HepG2 (cell line): ENCODE results near the gene CCL5. TPM values are rescaled to one million over a fixed set of nuclear protein-coding genes. Genes with fewer than 3 reads are reported as not detected.

Experiments used
- ATAC-seq: fragments of 200-7000 bp; cut with Tn5 transposase; 3 replicates; pipeline ENCODE4 v1.9.1; 2020; ENCODE audit warnings: mild to moderate bottlenecking, moderate library complexity
- BruUV-seq: library from RNA; stranded (reverse); fragments of 400-500 nt; replicated peaks from 2 replicates; lab custom pipeline; 2021; lab: Mats Ljungman, UMichigan
- CTCF ChIA-PET: fragments of 300-600 bp; formaldehyde crosslinking; extraction: SDS; loops from one replicate; lab custom pipeline; 2021; ENCODE audit warnings: low total read pairs, inconsistent platforms, low intra/inter-chr PET ratio; lab: Yijun Ruan, JAX
- POLR2A ChIA-PET: fragments of 350-600 bp; sonication (Branson Sonifier 250); formaldehyde crosslinking; loops from one replicate; lab custom pipeline; 2020; ENCODE audit warnings: antibody characterized with exemption, inconsistent platforms; lab: Yijun Ruan, JAX
- DNase-seq: peaks from one replicate; pipeline ENCODE4 v3.0.0-alpha.2; 2015; ENCODE audit warnings: low spot score
- FAIRE-seq: peaks from 3 replicates; lab custom pipeline; 2011; peaks lifted over from hg19 to GRCh38; lab: Jason Lieb, UNC
- H2AFZ ChIP-seq: one replicate; pipeline ENCODE4 v1.6.1; 2011; ENCODE audit warnings: low read length, inconsistent platforms
- H3K27ac ChIP-seq: fragments of 300-600 bp; 3 replicates; pipeline ENCODE4 v1.8.0; 2011; ENCODE audit warnings: mixed run types, mild to moderate bottlenecking, mixed read lengths, low read length, inconsistent platforms; ENCODE audit not compliant: insufficient read depth; ENCODE audit errors: extremely low read length
- H3K27me3 ChIP-seq, 2 experiments: fragments of 200-600 bp in 1 of 2; 2 replicates in 1 of 2; 3 replicates in 1 of 2; pipeline versions ENCODE4 v1.6.0 to v1.8.0; 2011; ENCODE audit warnings: low read length in 2 of 2, mild to moderate bottlenecking in 2 of 2, moderate library complexity in 2 of 2, inconsistent platforms in 1 of 2; ENCODE audit not compliant: insufficient read depth in 2 of 2, control insufficient read depth in 1 of 2
- H3K36me3 ChIP-seq, 2 experiments: fragments of 200-600 bp in 1 of 2; replicated peaks in 1 of 2; 2 replicates in 1 of 2; 3 replicates in 1 of 2; pipeline versions ENCODE4 v1.5.1 to v1.8.0; 2011; ENCODE audit warnings: low read length in 2 of 2, inconsistent platforms in 1 of 2; ENCODE audit not compliant: insufficient read depth in 2 of 2, control insufficient read depth in 1 of 2
- H3K4me1 ChIP-seq: 2 replicates; pipeline ENCODE4 v1.5.1; 2012; ENCODE audit warnings: low read length, inconsistent platforms; ENCODE audit not compliant: insufficient read depth
- H3K4me2 ChIP-seq: 2 replicates; pipeline ENCODE4 v1.6.0; 2011; ENCODE audit warnings: low read depth, low read length, inconsistent platforms
- H3K4me3 ChIP-seq, 3 experiments: fragments of 200-600 bp in 1 of 3; sonication (generic), shearing (Covaris generic) in 1 of 3; replicated peaks in 1 of 3; 2 replicates each; pipeline ENCODE4 v1.5.1; 2011 to 2016; ENCODE audit warnings: low read length in 3 of 3, inconsistent platforms in 2 of 3, low read depth in 2 of 3, mild to moderate bottlenecking in 2 of 3, control low read depth in 1 of 3, mixed read lengths in 1 of 3; ENCODE audit not compliant: insufficient read depth in 1 of 3
- H3K79me2 ChIP-seq: one replicate; pipeline ENCODE4 v1.6.1; 2011; ENCODE audit warnings: low read length, inconsistent platforms; ENCODE audit not compliant: insufficient read depth
- H3K9ac ChIP-seq: 2 replicates; pipeline ENCODE4 v1.6.0; 2011; ENCODE audit warnings: mild to moderate bottlenecking, low read depth, low read length, inconsistent platforms; ENCODE audit not compliant: insufficient read depth
- H3K9me3 ChIP-seq: 2 replicates; pipeline ENCODE4 v1.5.1; 2012; ENCODE audit warnings: mild to moderate bottlenecking, low read length
- H4K20me1 ChIP-seq: 2 replicates; pipeline ENCODE4 v1.6.0; 2011; ENCODE audit warnings: inconsistent platforms, mild to moderate bottlenecking, low read length, moderate library complexity; ENCODE audit not compliant: insufficient read depth
- FOXA1 ChIP-seq, 2 experiments: fragments of 450-650 bp in 1 of 2; sonication (generic) in 1 of 2; formaldehyde crosslinking in 1 of 2; IDR thresholded peaks; 2 replicates each; pipeline versions ENCODE4 v1.4.0 to v1.6.1; 2016 to 2020; ENCODE audit warnings: missing genetic modification reagents in 1 of 2
- IKZF1 ChIP-seq: fragments of 450-650 bp; IDR thresholded peaks from 2 replicates; pipeline ENCODE4 v1.7.1; 2016
- KDM6A ChIP-seq: IDR thresholded peaks from 2 replicates; pipeline ENCODE4 v1.6.1; 2016; ENCODE audit warnings: low read depth
- KLF12 ChIP-seq: sonication (generic); formaldehyde crosslinking; IDR thresholded peaks from 2 replicates; pipeline ENCODE4 v1.4.0; 2020; ENCODE audit warnings: missing genetic modification reagents, borderline replicate concordance
- KMT2A ChIP-seq: sonication (generic); formaldehyde crosslinking; IDR thresholded peaks from 2 replicates; pipeline ENCODE4 v1.4.0; 2020; ENCODE audit warnings: missing genetic modification reagents
- NCOR1 ChIP-seq: fragments of 200-600 bp; sonication (generic); IDR thresholded peaks from 2 replicates; pipeline ENCODE4 v1.7.0; 2017; ENCODE audit warnings: antibody characterized with exemption, low read length, borderline replicate concordance
- PHF20 ChIP-seq: sonication (generic); formaldehyde crosslinking; IDR thresholded peaks from 2 replicates; pipeline ENCODE4 v1.5.0; 2020; ENCODE audit warnings: mild to moderate bottlenecking, missing genetic modification reagents
- PHF5A ChIP-seq: IDR thresholded peaks from one replicate; pipeline ENCODE4 v1.6.1; 2018; ENCODE audit warnings: low read depth, missing genetic modification reagents; ENCODE audit not compliant: unreplicated experiment
- RFX1 ChIP-seq: fragments of 450-650 bp; IDR thresholded peaks from 2 replicates; pipeline ENCODE4 v1.6.1; 2017
- RFXANK ChIP-seq: IDR thresholded peaks from 2 replicates; pipeline ENCODE4 v1.6.1; 2016
- RFXAP ChIP-seq: sonication (generic); formaldehyde crosslinking; IDR thresholded peaks from 2 replicates; pipeline ENCODE4 v1.4.0; 2020; ENCODE audit warnings: missing genetic modification reagents, borderline replicate concordance
- SNAI1 ChIP-seq: sonication (generic); formaldehyde crosslinking; IDR thresholded peaks from 2 replicates; pipeline ENCODE4 v1.5.0; 2020; ENCODE audit warnings: mild to moderate bottlenecking, missing genetic modification reagents, borderline replicate concordance
- SOX13 ChIP-seq, 3 experiments: fragments of 450-650 bp in 1 of 3; sonication (generic) in 1 of 3; formaldehyde crosslinking in 1 of 3; IDR thresholded peaks in 2 of 3; conservative IDR thresholded peaks in 1 of 3; 2 replicates each; pipeline versions ENCODE4 v1.5.0 to v1.6.1; 2016 to 2020; ENCODE audit warnings: antibody characterized with exemption in 1 of 3, mild to moderate bottlenecking in 1 of 3, missing compliant biosample characterization in 1 of 3, missing genetic modification reagents in 1 of 3, moderate library complexity in 1 of 3
- YEATS4 ChIP-seq: sonication (generic); formaldehyde crosslinking; IDR thresholded peaks from 2 replicates; pipeline ENCODE4 v1.4.0; 2020; ENCODE audit warnings: missing genetic modification reagents, borderline replicate concordance
- ZFP1 ChIP-seq: IDR thresholded peaks from 2 replicates; pipeline ENCODE4 v1.6.1; 2016
- ZFP36 ChIP-seq: fragments of 150-350 bp; IDR thresholded peaks from 2 replicates; pipeline ENCODE4 v1.6.1; 2018; ENCODE audit warnings: borderline replicate concordance, low read length, low read depth; ENCODE audit not compliant: partially characterized antibody
- ZFP62 ChIP-seq: sonication (generic); formaldehyde crosslinking; IDR thresholded peaks from 2 replicates; pipeline ENCODE4 v1.4.0; 2020; ENCODE audit warnings: missing genetic modification reagents
- ZNF205 ChIP-seq: IDR thresholded peaks from 2 replicates; pipeline ENCODE4 v1.6.1; 2018; ENCODE audit warnings: missing biosample characterization, missing genetic modification reagents
- ZNF256 ChIP-seq: sonication (generic); formaldehyde crosslinking; conservative IDR thresholded peaks from 2 replicates; pipeline ENCODE4 v1.4.0; 2020; ENCODE audit warnings: missing genetic modification reagents
- ZNF501 ChIP-seq: sonication (generic); formaldehyde crosslinking; IDR thresholded peaks from 2 replicates; pipeline ENCODE4 v1.5.1; 2020; ENCODE audit warnings: mild to moderate bottlenecking, moderate library complexity, missing genetic modification reagents
- ZNF562 ChIP-seq: sonication (generic); formaldehyde crosslinking; IDR thresholded peaks from 2 replicates; pipeline ENCODE4 v1.8.0; 2022; ENCODE audit warnings: missing genetic modification reagents, borderline replicate concordance
- WGBS: methylation state at CpG from one replicate; pipeline ENCODE4 v1.1.6; 2017; ENCODE audit warnings: low lambda C conversion rate; 5-methylcytosine and 5-hydroxymethylcytosine counted together
- in situ Hi-C: cut with HindIII; loops from 2 replicates; pipeline ENCODE4 v1.10.0; 2017; ENCODE audit warnings: low pct_unique_long_range_greater_than_20kb; ENCODE audit not compliant: extremely low pct_ligation_motif_present
- intact Hi-C: fragments of 100-400 bp; cut with micrococcal nuclease; formaldehyde crosslinking; loops from one replicate; pipeline ENCODE4 v1.10.0; 2022; ENCODE audit not compliant: unreplicated experiment
- polyA plus RNA-seq, 8 experiments: library from polyadenylated mRNA; depleted of rRNA in 3 of 8; stranded (reverse) in 7 of 8; unstranded in 1 of 8; fragments of >200 nt; fragmentation: Illumina TruSeq in 4 of 8; extraction: Trizol in 4 of 8; gene quantifications; 2 replicates each; pipeline versions ENCODE4 v1.2.1 to v1.2.3, GENCODE V29; 2011 to 2016; ENCODE audit warnings: low read depth in 4 of 8, missing spikeins in 1 of 8, mixed read lengths in 1 of 8; ENCODE audit not compliant: insufficient read depth in 1 of 8
- total RNA-seq, 5 experiments: library from RNA; depleted of rRNA; stranded (reverse); fragments of >200 nt; fragmentation: Illumina TruSeq; extraction: Trizol; gene quantifications; 2 replicates each; pipeline ENCODE4 v1.2.3, GENCODE V29; 2016; ENCODE audit warnings: low read depth in 1 of 5
- TF ChIP-seq, protein P1 (sequence below): sonication (generic); formaldehyde crosslinking; IDR thresholded peaks from 2 replicates; pipeline ENCODE4 v1.5.1; 2020; ENCODE audit warnings: missing genetic modification reagents, mild to moderate bottlenecking, borderline replicate concordance

Gene CCL5
- total and polyA plus RNA-seq, 2 of the 13 experiments (the other 11 are each of a cell fraction or from before 2014, with no cell fraction given), result 0.13 to 0.29 TPM

DNA sequence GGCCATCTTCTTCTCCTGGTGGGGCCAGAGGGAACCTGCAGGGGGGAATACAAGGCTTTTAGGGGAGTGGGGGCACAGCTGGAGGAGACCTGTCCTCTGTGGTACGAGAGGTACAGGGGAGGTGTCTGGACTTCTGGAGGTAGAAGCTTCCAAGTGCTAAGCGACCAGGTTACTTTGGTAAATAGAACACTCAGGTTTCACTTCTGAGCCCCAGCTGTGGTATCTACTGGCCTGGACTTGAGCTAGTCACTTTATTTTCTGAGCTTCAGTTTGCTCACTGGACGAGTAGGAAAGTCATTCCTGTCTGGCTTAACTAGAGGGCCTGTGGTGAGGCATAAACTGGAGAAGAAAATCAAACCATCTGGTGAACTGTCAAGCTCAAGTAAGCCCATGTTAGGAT is 11.4 kb downstream of the CCL5 start, which contains the start of gene HEATR9:
HEATR9 (minus strand) TSS at position 155 of the 400 bp plus-strand sequence; CDS start at position 6, 149 bp downstream.
- Histone ChIP-seq H3K36me3 (no peaks in the 10 kb centered on the region), H3K27me3 (no peaks in the 10 kb centered on the region), H3K79me2 (no peaks in the 10 kb centered on the region), H3K4me1 (peaks cover 21% of the 10 kb centered on the region), H3K4me3 (no peak within 1 kb of the TSS), H2AFZ (no peak within 1 kb of the TSS), H3K9ac (no peak within 1 kb of the TSS), H3K27ac (peak within 1 kb of the TSS; percentile 22), H4K20me1 (no peaks in the 10 kb centered on the region), H3K4me2 (no peak within 1 kb of the TSS), H3K9me3 (no peaks in the 10 kb centered on the region)
- intact Hi-C loops (no loop called here), in situ Hi-C loops (no loop called here)
- no TSS peak for BruUV-seq
- FAIRE-seq, result no peak
- WGBS, result 0% methylated on average over 3 of the region's 3 CpGs
- ChIA-PET CTCF (no interaction called here), POLR2A (no interaction called here)
- TF ChIP-seq ZNF501 (CRISPR knock-in tag) (no peak), ZFP1 (CRISPR knock-in tag) (peak; percentile 74; the same call in 1 of the 2 replicates)
- ATAC-seq, result peak; percentile 17; the same call in 1 of the 3 replicates
- no peak for DNase-seq

DNA sequence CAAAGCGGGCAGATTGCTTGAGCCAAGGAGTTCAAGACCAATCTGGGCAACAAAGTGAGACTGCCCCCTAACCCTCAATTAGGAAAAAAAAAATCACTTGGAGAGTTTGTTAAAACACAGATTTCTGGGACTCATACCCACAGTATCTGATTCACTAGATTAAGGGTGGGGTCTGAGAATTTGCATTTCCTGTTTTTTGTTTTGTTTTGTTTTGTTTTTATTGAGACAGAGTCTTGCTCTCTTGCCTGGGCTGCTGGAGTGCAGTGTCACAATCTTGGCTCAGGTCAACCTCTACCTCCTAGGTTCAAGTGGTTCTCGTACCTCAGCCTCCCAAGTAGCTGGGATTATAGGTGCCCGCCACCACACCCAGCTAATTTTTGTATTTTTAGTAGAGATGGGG is 12.6 kb downstream of the CCL5 start:
- H3K4me3 ChIP-seq, result no peak overlapping the region
- FAIRE-seq, result no peak
- H3K4me1 ChIP-seq, result peaks cover 21% of the 10 kb centered on the region
- H4K20me1 ChIP-seq, result no peaks in the 10 kb centered on the region
- H3K79me2 ChIP-seq, result no peaks in the 10 kb centered on the region
- no TSS peak for BruUV-seq
- no peak overlapping the region for H3K27ac ChIP-seq
- H2AFZ ChIP-seq, result no peak overlapping the region
- H3K4me2 ChIP-seq, result no peak overlapping the region
- 81% methylated on average over 3 of the region's 3 CpGs for WGBS
- ATAC-seq, result no peak
- ChIA-PET CTCF (no interaction called here), POLR2A (no interaction called here)
- TF ChIP-seq IKZF1 (no peak), NCOR1 (no peak), ZFP62 (CRISPR knock-in tag) (no peak), RFXAP (no peak), SOX13 (IDR thresholded peaks at IDR 0.05) (no peak), SOX13 (CRISPR knock-in tag; conservative IDR thresholded peaks at IDR 0.05 in 1 of 2, IDR thresholded peaks at IDR 0.05 in 1 of 2) (no peak), PHF5A (no peak), ZNF562 (CRISPR knock-in tag) (no peak), KDM6A (CRISPR knock-in tag) (no peak), FOXA1 (IDR thresholded peaks at IDR 0.05) (no peak), FOXA1 (CRISPR knock-in tag; IDR thresholded peaks at IDR 0.05) (no peak), KMT2A (no peak), RFXANK (no peak), KLF12 (no peak), RFX1 (no peak), YEATS4 (CRISPR knock-in tag) (no peak), SNAI1 (CRISPR knock-in tag) (no peak), ZNF205 (CRISPR knock-in tag) (no peak), ZFP36 (no peak), ZNF256 (no peak), PHF20 (CRISPR knock-in tag) (no peak)
- TF ChIP-seq, protein P1, sequence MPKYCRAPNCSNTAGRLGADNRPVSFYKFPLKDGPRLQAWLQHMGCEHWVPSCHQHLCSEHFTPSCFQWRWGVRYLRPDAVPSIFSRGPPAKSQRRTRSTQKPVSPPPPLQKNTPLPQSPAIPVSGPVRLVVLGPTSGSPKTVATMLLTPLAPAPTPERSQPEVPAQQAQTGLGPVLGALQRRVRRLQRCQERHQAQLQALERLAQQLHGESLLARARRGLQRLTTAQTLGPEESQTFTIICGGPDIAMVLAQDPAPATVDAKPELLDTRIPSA (CRISPR knock-in tag), result no peak
- intact Hi-C loops (no loop called here), in situ Hi-C loops (no loop called here)
- no peak overlapping the region for H3K9ac ChIP-seq
- DNase-seq, result no peak
- H3K9me3 ChIP-seq, result no peaks in the 10 kb centered on the region
- no peaks in the 10 kb centered on the region for H3K27me3 ChIP-seq
- H3K36me3 ChIP-seq, result no peaks in the 10 kb centered on the region
